ENCODE results near the gene RDH8. TPM values are rescaled to one million over a fixed set of nuclear protein-coding genes. Genes with fewer than 3 reads are reported as not detected.

RDH8 gene
- total RNA-seq, 2 donors from 2014 or later: not detected

DNA sequence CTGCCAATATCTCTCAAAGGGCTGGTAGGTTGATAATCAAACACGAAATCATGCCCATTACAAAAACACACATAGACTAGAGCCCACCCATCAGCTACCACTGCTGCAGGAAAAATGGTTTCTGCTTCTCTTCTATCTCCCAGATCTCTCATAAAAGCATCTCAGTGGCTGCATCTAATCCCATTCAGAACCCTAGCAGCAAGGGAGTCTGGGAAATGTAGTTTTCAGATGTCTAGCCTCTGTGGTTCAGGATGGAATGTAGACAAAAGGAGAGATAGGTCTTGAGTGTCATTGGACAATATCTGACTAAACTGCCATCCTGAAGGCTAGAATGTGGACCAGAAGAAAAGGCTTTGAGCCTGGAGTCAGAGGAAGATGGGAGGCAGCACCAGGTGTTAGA, 32.1 kb downstream of the RDH8 start:
- no peak for ATAC-seq (ENCODE audit: insufficient number of reproducible peaks, low FRiP score, low read depth)
- Histone ChIP-seq H3K4me1 (ENCODE audit: control insufficient read depth in 1 of 2, low read depth in 2 of 2) (no peaks in the 10 kb centered on the region), H3K27ac (no peak overlapping the region), H3K4me3 (no peak overlapping the region), H3K36me3 (no peaks in the 10 kb centered on the region), H3K9me3 (peaks cover 31% of the 10 kb centered on the region), H3K27me3 (replicated peaks; ENCODE audit: insufficient read depth) (no peaks in the 10 kb centered on the region)
- TF ChIP-seq, protein P1, sequence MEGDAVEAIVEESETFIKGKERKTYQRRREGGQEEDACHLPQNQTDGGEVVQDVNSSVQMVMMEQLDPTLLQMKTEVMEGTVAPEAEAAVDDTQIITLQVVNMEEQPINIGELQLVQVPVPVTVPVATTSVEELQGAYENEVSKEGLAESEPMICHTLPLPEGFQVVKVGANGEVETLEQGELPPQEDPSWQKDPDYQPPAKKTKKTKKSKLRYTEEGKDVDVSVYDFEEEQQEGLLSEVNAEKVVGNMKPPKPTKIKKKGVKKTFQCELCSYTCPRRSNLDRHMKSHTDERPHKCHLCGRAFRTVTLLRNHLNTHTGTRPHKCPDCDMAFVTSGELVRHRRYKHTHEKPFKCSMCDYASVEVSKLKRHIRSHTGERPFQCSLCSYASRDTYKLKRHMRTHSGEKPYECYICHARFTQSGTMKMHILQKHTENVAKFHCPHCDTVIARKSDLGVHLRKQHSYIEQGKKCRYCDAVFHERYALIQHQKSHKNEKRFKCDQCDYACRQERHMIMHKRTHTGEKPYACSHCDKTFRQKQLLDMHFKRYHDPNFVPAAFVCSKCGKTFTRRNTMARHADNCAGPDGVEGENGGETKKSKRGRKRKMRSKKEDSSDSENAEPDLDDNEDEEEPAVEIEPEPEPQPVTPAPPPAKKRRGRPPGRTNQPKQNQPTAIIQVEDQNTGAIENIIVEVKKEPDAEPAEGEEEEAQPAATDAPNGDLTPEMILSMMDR (IDR thresholded peaks at IDR 0.05): no peak
- no peak for DNase-seq (ENCODE audit: low spot score)

DNA sequence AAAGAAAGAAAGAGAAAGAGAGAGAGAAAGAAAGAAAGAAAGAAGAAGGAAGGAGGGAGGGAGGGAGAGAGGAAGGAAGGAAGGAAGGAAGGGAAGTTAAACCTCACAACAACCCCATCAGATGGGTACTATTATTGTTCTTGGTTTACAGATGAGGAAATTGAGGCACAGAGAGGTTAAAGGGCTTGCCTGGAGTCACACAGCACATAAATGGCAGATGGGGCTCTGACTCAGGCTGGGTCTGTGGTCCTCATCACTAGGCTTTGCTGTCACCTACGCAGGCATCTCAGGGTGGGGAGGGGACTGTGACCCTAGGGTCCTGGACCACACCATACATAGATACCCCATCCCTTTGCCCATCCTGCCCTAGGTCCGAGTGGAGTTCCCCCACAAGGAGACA, 36.3 kb downstream of the RDH8 start:
- no peaks in the 10 kb centered on the region for H3K4me1 ChIP-seq (ENCODE audit: control insufficient read depth in 1 of 2, low read depth in 2 of 2)
- no peak overlapping the region for H3K27ac ChIP-seq
- ATAC-seq (ENCODE audit: insufficient number of reproducible peaks, low FRiP score, low read depth) (no peak), DNase-seq (ENCODE audit: low spot score) (no peak)
- H3K9me3 ChIP-seq: peaks cover 10% of the 10 kb centered on the region
- no peaks in the 10 kb centered on the region for H3K27me3 ChIP-seq (replicated peaks; ENCODE audit: insufficient read depth)
- TF ChIP-seq, protein P1 (IDR thresholded peaks at IDR 0.05): no peak
- no peak overlapping the region for H3K4me3 ChIP-seq
- no peaks in the 10 kb centered on the region for H3K36me3 ChIP-seq

DNA sequence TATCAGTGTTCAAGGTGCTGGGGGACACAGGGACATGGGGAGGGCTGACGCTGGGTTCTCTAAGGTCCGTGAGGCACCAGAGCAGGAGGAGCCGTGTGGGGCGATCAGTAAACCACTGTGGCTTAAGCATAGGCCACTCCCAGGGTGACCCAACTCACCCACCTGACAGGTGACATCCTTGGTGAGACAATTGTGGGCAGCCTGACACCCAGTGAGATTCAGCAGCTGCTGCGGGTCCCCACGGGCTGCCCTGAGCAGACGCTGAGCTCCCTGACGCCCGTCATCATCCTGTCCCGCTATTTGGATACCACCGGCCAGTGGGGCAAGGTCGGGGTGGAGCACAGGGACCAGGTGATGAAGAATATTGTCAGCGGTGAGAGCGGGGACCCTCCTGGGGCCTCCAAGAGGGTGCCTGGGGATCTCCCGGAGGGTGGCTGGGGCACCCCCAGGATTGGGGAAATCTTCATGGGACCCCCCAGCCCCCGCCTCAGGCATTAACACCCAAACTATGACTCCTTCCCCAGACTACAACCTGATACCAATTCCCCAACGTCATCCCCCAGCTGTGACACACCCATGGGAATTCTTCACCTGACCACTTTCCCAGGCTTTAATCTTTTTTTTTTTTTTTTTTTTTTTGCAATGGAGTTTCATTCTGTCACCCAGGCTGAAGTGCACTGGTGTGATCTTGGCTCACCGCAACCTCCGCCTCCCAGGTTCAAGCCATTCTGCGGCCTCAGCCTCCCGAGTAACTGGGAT, 39.5 kb downstream of the RDH8 start:
- Histone ChIP-seq H3K4me1 (ENCODE audit: control insufficient read depth in 1 of 2, low read depth in 2 of 2) (no peaks in the 10 kb centered on the region), H3K4me3 (no peak overlapping the region), H3K36me3 (no peaks in the 10 kb centered on the region), H3K27ac (no peak overlapping the region), H3K9me3 (no peaks in the 10 kb centered on the region), H3K27me3 (replicated peaks; ENCODE audit: insufficient read depth) (no peaks in the 10 kb centered on the region)
- no peak for DNase-seq (ENCODE audit: low spot score)
- no peak for ATAC-seq (ENCODE audit: insufficient number of reproducible peaks, low FRiP score, low read depth)
- TF ChIP-seq, protein P1 (IDR thresholded peaks at IDR 0.05): no peak

DNA sequence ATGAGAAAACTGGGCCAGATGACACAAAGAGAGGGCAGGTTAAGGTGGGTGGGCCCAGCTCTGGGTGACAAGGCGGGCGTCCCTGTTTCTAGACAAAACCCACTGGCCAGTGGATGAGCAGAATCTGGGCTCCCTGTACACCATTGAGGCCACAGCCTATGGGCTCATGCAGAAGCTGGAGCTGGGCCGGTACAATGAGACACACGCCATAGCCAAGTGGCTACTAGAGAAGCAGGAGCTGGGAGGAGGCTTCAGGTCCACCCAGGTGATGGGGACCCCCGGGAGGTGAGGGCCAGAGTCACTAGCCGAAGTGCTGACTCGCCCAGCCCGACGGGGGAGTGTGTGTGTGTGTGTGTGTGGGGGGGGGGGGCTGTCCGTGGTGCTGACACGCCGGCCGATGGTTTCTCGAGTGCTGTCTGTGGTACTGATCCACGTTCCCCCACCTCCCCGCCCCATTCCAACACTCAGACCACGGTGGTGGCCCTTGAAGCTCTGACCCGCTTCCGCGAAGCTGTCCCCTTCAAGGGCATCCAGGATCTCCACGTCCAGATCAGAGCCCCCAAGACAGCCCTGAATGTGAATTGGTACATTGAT, 48.5 kb downstream of the RDH8 start:
- Histone ChIP-seq H3K9me3 (no peaks in the 10 kb centered on the region), H3K36me3 (no peaks in the 10 kb centered on the region), H3K27ac (no peak overlapping the region), H3K27me3 (replicated peaks; ENCODE audit: insufficient read depth) (no peaks in the 10 kb centered on the region), H3K4me1 (ENCODE audit: control insufficient read depth in 1 of 2, low read depth in 2 of 2) (no peaks in the 10 kb centered on the region), H3K4me3 (no peak overlapping the region)
- DNase-seq (ENCODE audit: low spot score) (no peak), ATAC-seq (ENCODE audit: insufficient number of reproducible peaks, low FRiP score, low read depth) (no peak)
- TF ChIP-seq, protein P1 (IDR thresholded peaks at IDR 0.05): no peak

DNA sequence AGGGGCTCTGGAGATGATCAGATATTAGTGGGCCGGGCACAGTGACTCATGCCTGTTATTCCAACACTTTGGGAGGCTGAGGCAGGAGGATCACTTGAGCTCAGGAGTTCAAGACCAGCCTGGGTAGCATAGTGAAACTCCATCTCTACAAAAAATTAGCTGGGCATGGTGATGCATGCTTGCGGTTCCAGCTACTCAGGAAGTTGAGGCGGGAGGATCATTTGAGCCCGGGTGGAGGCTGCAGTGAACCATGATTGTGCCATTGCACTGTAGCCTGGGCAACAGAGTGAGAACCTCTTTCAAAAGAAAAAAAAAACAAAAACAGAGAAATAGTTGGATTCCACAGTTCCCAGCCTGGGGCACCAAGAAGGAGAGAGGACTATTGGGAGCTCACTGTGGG, 54.9 kb downstream of the RDH8 start:
- no peak overlapping the region for H3K4me3 ChIP-seq
- H3K27me3 ChIP-seq (replicated peaks; ENCODE audit: insufficient read depth): no peaks in the 10 kb centered on the region
- TF ChIP-seq, protein P1 (IDR thresholded peaks at IDR 0.05): no peak
- H3K36me3 ChIP-seq: no peaks in the 10 kb centered on the region
- H3K4me1 ChIP-seq (ENCODE audit: control insufficient read depth in 1 of 2, low read depth in 2 of 2): no peaks in the 10 kb centered on the region
- no peaks in the 10 kb centered on the region for H3K9me3 ChIP-seq
- DNase-seq (ENCODE audit: low spot score): no peak
- no peak for ATAC-seq (ENCODE audit: insufficient number of reproducible peaks, low FRiP score, low read depth)
- H3K27ac ChIP-seq: no peak overlapping the region

Data from thoracic aorta (tissue), 2 donors.